Spinal cord (tissue), 10 donors: Measurements from ENCODE around the gene CTSL. TPM values are rescaled to one million over a fixed set of nuclear protein-coding genes. Genes with fewer than 3 reads are reported as not detected.
A peak's percentile ranks its signal among the peaks of the same experiment; 100 is the strongest.

Experiments used
- DNase-seq, 6 donors: peaks; one replicate each; pipeline versions ENCODE4 v3.0.0 to v3.0.0-alpha.2; 2013 to 2015; ENCODE audit warnings: low spot score in 6 of 6, low read depth in 4 of 6
- H3K27ac ChIP-seq: one replicate; pipeline ENCODE4 v1.5.1; 2013; ENCODE audit warnings: low read depth, low read length, control low read depth
- H3K27me3 ChIP-seq: one replicate; pipeline ENCODE4 v1.6.1; 2013; ENCODE audit warnings: low read length; ENCODE audit not compliant: control insufficient read depth, insufficient read depth
- H3K36me3 ChIP-seq: one replicate; pipeline ENCODE4 v1.6.1; 2013; ENCODE audit warnings: low read length; ENCODE audit not compliant: control insufficient read depth, insufficient read depth
- H3K4me1 ChIP-seq: one replicate; pipeline ENCODE4 v1.6.1; 2013; ENCODE audit warnings: low read length; ENCODE audit not compliant: control insufficient read depth, insufficient read depth
- H3K4me3 ChIP-seq: one replicate; pipeline ENCODE4 v1.5.1; 2013; ENCODE audit warnings: low read depth, low read length, control low read depth
- H3K9me3 ChIP-seq: one replicate; pipeline ENCODE4 v1.6.1; 2013; ENCODE audit warnings: low read length; ENCODE audit not compliant: control insufficient read depth, insufficient read depth
- WGBS: methylation state at CpG from one replicate; pipeline ENCODE4 v1.1.5; 2013; ENCODE audit warnings: missing lambda C conversion rate; ENCODE audit not compliant: insufficient coverage; 5-methylcytosine and 5-hydroxymethylcytosine counted together
- polyA plus RNA-seq, 2 donors: library from polyadenylated mRNA; unstranded; fragments of 120-200 nt; gene quantifications; one replicate each; pipeline ENCODE4 v1.2.1, GENCODE V29; 2013; ENCODE audit not compliant: insufficient read length in 2 of 2
- total RNA-seq, 2 donors: library from RNA; depleted of rRNA in 1 of 2; stranded (reverse); fragments of 120-200 nt in 1 of 2; fragments of >200 nt in 1 of 2; gene quantifications; one replicate each; pipeline versions ENCODE4 v1.2.3 to v1.2.4, GENCODE V29; 2013 to 2014
- donor health status: healthy.

Gene CTSL
- total and polyA plus RNA-seq, 4 donors, result 66.5 to 467 (median 107) TPM

DNA sequence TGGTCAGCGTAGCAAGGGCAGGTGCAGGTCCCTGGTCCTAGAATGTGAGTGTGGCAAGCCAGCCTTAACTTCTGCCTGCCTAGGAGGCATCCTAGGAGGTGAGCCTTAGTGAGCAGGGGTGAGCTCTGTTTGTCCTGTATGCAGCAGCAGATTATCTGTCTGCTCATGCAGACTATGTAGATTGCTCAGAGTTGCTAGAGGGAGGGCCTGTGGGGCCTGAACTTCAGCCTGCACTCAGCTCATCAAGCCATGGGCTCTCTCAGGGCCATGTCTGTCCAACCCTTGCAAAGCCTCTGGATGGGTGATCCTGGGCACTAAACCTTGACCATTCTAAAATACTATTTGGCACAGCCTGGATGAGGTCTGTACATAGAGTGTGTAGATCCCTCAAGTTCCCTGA lies 8.5 kb upstream of the CTSL start:
- Histone ChIP-seq H3K9me3 (no peaks in the 10 kb centered on the region), H3K27me3 (no peaks in the 10 kb centered on the region), H3K27ac (no peak overlapping the region), H3K4me1 (peaks cover 4% of the 10 kb centered on the region), H3K4me3 (no peak overlapping the region), H3K36me3 (no peaks in the 10 kb centered on the region)
- 92% methylated on average over 1 of the region's 1 CpG for WGBS
- no peak for DNase-seq

DNA sequence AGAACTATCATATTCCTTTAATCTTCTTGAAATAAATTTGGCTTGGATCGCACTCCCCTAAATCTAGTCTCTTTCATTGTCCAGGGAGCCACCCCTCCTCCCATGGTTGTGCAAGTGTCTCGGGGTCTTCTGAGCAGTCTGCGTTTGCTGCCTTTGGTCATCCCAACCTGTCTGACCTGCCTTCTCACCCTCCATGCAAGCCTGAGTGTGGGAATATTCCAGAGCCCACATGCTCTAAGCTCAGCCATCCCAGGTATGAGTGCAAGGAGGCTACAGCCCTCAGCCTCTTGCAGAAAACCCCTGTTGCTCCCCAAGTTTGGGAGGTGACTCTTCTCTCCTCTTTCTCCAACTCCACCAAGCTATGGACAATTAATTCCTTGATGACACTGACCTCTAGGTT lies 7.7 kb upstream of the CTSL start:
- WGBS, result 89% methylated on average over 3 of the region's 3 CpGs
- Histone ChIP-seq H3K27ac (no peak overlapping the region), H3K4me1 (peaks cover 4% of the 10 kb centered on the region), H3K36me3 (no peaks in the 10 kb centered on the region), H3K4me3 (no peak overlapping the region), H3K9me3 (no peaks in the 10 kb centered on the region), H3K27me3 (no peaks in the 10 kb centered on the region)
- DNase-seq, result no peak

DNA sequence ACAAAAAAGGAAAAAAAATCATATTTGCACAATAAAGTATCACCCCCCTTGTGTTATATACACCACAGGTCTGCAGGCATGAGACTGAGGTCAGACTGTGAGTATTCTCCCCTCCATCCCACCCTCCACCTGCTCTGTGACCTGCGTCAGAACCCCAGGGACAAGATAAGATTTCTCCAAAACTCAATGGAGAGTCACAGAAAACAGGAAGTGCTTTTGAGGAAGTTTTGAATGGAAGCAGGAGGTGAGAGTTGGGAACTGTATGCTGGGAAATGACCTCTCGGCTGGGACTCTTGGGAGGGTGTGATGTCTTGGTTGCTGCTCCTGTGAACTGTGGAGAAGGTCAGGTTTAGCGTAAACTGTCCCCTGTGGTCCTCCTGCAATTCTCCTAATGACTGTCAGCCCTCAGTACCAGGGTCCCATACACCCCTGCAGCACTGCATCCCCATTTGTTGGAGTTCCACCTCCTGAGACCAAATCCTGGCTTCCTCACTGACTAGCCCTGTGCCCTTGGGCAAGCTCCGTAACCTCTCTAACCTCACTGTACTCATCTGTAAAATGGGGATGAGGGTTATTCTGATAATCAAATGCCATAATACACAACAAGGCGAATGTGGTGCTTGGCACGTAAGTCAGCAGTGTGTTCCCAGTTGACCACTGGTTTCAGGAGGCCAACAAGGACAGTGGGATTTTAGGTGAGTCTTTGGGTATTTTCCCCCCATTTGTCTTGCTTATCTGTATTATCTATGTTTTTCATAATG lies 6.9 kb upstream of the CTSL start:
- Histone ChIP-seq H3K4me3 (no peak overlapping the region), H3K27ac (no peak overlapping the region), H3K9me3 (no peaks in the 10 kb centered on the region), H3K4me1 (peaks cover 4% of the 10 kb centered on the region), H3K27me3 (no peaks in the 10 kb centered on the region), H3K36me3 (no peaks in the 10 kb centered on the region)
- DNase-seq, result no peak
- no CpG with 5 or more reads among the region's 6 CpGs for WGBS

DNA sequence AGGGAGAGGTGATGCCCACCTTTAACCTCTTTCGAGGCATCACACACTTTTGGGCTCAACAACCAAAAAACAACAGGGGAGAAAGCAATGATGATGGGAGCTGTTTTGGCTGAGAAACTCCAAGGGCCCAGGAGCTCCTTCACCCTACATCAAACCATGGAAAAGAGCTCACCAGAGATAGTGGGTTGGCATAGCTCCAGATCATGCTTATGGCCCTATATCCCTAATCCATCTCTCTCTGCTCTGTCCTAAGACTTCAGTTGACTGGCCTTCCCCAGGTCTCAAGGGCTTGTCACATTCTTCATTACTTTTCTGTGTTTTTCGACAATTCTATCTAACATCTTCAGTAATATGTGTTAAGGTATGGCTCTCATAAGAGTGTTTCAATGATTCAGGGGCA lies 5.7 kb upstream of the CTSL start:
- no peak for DNase-seq
- H3K27ac ChIP-seq, result no peak overlapping the region

DNA sequence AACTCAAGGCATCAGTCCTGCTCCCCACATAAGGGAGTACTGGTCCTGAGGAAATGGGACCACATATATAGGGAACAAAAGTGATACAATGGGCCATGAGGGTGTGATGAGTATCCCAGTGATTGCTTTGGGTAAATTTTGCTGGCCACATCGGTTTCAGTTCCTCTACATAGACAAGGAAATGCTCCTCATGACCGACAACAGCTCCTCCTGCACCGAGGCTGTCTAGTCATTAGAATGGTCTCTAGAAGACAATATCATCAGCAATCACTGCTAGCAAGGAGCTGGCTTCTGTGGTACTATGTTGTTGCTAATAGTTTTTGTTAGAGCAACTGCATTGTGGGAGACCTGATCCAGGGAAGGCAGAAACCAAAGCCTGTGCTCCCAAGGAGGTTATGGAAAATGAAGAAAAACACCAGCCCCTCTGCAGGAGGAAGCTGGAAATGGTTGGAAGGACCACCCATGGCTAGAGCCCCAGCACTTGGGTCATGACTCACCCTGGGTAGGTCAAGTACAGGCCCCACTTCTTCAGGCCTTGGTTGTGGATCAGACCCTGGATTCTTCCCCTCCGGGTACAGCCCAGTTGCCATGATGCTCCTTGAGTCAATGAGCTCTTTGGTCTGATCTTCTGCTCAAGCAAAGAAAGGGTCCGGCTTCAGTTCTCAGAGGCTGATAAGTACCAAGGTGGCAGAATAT lies 3.4 kb upstream of the CTSL start:
- WGBS, result 94% methylated on average over 2 of the region's 5 CpGs
- peak in 1 of 6 donors; percentile 20 for DNase-seq

More for the DNA sequence above, 5.7 kb upstream of the CTSL start:
- Histone ChIP-seq H3K4me1 (peaks cover under 1% of the 10 kb centered on the region), H3K9me3 (no peaks in the 10 kb centered on the region), H3K27me3 (no peaks in the 10 kb centered on the region), H3K36me3 (no peaks in the 10 kb centered on the region), H3K4me3 (no peak overlapping the region)
- no CpG with 5 or more reads among the region's 2 CpGs for WGBS

DNA sequence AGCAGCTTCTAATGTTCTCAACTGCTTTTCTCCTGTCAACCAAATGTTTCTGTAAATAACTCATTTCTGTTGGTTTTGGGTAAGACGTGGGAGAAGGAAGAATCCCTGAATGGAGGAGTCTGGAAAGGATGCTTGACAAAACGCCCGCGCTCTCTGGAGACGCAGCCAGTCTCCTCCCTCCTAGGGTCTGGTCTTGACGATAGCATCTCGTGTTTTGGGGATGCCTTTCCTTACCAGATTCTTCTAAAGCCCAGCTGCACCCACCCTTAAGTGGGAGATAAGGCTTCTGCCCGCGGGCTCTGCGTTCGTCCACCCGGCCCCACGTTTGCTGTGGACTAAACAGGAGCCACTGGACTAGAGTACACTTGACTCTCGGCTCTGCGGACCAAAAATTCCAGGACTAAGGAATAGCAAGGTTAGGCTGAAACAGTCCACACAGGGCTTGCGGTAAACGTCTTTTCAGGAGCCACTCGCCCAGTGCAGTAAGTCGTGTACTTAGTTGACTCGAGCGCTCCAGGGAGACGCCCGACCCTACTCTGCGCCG lies 491 bp upstream of the CTSL start:
- Histone ChIP-seq H3K27me3 (no peaks in the 10 kb centered on the region), H3K4me3 (peak overlapping the region; percentile 59), H3K27ac (peak overlapping the region; percentile 87), H3K4me1 (peaks cover 16% of the 10 kb centered on the region), H3K36me3 (peaks cover 8% of the 10 kb centered on the region), H3K9me3 (no peaks in the 10 kb centered on the region)
- peak in 3 of 6 donors; percentile 23 to 82 (median 69) for DNase-seq
- WGBS, result under 1% methylated on average over 19 of the region's 25 CpGs

More for the DNA sequence above, 3.4 kb upstream of the CTSL start:
- no peaks in the 10 kb centered on the region for H3K9me3 ChIP-seq
- peak overlapping the region; percentile 30 for H3K27ac ChIP-seq
- H3K27me3 ChIP-seq, result no peaks in the 10 kb centered on the region
- no peaks in the 10 kb centered on the region for H3K36me3 ChIP-seq
- H3K4me1 ChIP-seq, result peaks cover 16% of the 10 kb centered on the region
- no peak overlapping the region for H3K4me3 ChIP-seq

DNA sequence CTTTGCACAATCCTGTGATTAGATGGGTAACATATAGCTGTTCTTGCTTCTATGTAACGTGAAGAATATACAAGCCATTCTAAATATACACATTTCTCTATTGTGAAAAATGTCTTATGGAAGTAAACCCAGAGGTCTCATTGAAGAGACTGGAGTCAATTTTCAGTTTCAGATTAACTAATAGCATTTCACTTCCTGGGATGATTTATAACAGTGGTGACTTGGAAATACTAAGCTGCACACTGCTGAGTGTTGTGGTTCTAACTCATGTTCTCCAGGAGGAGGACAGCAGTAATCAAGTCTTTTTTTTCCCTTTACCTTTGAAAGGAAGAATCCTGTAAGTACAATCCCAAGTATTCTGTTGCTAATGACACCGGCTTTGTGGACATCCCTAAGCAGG lies 3.3 kb downstream of the CTSL start:
- Histone ChIP-seq H3K4me3 (no peak overlapping the region), H3K9me3 (no peaks in the 10 kb centered on the region), H3K4me1 (peaks cover 16% of the 10 kb centered on the region), H3K27me3 (no peaks in the 10 kb centered on the region), H3K36me3 (peaks cover 13% of the 10 kb centered on the region), H3K27ac (no peak overlapping the region)
- WGBS, result 100% methylated on average over 1 of the region's 2 CpGs
- no peak for DNase-seq

DNA sequence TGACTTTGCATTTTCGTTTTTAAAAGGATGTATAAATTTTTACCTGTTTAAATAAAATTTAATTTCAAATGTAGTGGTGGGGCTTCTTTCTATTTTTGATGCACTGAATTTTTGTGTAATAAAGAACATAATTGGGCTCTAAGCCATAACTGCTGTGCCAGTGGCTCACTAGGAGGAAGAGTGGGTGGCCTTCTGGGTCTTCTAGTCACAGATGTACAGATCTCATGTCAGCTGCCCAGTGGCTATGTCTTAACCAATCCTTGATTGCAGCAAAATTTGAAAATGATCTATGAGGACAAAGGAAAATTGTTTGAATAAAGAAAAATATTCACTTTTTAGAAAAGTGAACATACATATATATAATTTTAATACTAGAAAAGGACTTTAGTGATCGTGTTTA lies 5.4 kb downstream of the CTSL start:
- peaks cover 13% of the 10 kb centered on the region for H3K36me3 ChIP-seq
- 100% methylated on average over 1 of the region's 2 CpGs for WGBS
- H3K9me3 ChIP-seq, result no peaks in the 10 kb centered on the region
- H3K4me3 ChIP-seq, result no peak overlapping the region
- DNase-seq, result no peak
- no peaks in the 10 kb centered on the region for H3K27me3 ChIP-seq
- peaks cover 7% of the 10 kb centered on the region for H3K4me1 ChIP-seq
- no peak overlapping the region for H3K27ac ChIP-seq

DNA sequence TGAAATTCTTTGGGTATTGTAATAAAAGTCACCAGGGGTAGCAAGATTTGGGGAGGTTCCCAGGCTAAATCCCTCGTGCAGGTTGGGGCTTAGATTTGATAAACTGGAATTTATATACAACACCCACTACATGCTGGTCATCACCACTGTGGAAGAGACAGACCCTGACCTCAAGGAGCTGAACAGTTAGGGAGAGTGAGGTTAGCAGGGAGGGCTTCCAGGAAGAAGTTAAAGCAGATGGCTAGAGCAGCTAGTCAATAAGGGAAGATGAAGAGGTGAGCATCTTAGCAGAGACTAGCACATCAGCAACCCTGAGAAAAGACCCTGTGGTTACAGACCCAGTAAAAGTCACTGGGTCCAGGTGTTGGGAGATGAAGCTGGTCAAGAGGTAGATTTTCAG lies 6.4 kb downstream of the CTSL start:
- WGBS, result no CpG with 5 or more reads among the region's 1 CpG
- Histone ChIP-seq H3K36me3 (peaks cover 13% of the 10 kb centered on the region), H3K9me3 (no peaks in the 10 kb centered on the region), H3K27me3 (no peaks in the 10 kb centered on the region), H3K4me1 (no peaks in the 10 kb centered on the region), H3K27ac (no peak overlapping the region), H3K4me3 (no peak overlapping the region)
- DNase-seq, result no peak
